Measurements from ENCODE around the gene DIP2C.
"Not testable (repeated sequence)": the region's sequence is repeated elsewhere in the genome, so short reads cannot be mapped to it uniquely, and the experiment has no call there.

DIP2C gene, protein sequence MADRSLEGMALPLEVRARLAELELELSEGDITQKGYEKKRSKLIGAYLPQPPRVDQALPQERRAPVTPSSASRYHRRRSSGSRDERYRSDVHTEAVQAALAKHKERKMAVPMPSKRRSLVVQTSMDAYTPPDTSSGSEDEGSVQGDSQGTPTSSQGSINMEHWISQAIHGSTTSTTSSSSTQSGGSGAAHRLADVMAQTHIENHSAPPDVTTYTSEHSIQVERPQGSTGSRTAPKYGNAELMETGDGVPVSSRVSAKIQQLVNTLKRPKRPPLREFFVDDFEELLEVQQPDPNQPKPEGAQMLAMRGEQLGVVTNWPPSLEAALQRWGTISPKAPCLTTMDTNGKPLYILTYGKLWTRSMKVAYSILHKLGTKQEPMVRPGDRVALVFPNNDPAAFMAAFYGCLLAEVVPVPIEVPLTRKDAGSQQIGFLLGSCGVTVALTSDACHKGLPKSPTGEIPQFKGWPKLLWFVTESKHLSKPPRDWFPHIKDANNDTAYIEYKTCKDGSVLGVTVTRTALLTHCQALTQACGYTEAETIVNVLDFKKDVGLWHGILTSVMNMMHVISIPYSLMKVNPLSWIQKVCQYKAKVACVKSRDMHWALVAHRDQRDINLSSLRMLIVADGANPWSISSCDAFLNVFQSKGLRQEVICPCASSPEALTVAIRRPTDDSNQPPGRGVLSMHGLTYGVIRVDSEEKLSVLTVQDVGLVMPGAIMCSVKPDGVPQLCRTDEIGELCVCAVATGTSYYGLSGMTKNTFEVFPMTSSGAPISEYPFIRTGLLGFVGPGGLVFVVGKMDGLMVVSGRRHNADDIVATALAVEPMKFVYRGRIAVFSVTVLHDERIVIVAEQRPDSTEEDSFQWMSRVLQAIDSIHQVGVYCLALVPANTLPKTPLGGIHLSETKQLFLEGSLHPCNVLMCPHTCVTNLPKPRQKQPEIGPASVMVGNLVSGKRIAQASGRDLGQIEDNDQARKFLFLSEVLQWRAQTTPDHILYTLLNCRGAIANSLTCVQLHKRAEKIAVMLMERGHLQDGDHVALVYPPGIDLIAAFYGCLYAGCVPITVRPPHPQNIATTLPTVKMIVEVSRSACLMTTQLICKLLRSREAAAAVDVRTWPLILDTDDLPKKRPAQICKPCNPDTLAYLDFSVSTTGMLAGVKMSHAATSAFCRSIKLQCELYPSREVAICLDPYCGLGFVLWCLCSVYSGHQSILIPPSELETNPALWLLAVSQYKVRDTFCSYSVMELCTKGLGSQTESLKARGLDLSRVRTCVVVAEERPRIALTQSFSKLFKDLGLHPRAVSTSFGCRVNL (N-terminal part only)

DNA sequence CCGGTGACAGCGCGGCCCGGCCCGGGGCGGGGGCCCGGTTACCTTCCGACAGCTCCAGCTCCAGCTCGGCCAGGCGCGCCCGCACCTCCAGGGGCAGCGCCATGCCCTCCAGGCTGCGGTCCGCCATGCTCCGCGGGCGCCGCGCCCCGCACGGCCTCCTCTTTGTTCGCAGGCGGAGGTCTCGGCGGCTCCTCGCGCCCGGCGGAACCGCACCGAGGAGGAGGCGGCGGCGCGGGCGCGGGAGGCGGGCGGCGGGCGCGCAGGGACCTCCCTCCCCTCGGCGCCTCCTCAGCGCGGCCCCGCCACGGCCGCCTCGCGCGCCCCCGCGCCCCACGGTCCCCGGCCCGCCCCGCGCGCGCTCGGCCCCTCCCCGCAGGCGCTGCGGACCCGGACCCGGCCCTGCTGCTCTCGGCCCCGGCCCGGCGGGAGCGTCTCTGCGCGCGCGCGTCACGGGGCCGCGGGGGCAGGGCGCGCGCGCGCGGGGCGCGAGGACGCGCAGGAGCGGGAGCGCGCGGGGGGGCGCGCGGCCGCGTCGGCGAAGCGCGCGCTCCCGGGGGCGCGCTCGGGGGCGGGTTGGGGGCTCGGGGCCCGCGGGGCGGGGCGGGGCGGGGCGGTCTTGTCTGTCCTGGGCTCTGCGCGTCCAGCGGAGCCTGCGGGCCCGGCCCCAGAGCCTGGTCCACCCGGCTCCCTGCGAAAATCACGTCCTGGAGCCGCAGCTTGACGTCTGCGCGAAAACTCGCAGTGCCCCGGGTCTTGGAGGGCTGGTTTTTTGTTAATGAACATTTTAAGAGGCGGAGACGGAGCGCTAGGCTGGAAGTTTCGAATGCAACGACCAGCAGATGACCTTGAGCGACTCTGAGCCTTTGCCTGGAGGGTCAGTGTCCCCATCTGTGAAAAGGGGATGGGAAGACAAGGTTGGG is at the start of gene DIP2C:
Gene DIP2C, minus strand, starts transcription at position 217 of the 920 bp plus-strand sequence. Its CDS starts 90 bp downstream, at position 127.
- peak; percentile 40 to 50 for DNase-seq

GRCh38 chr10:734481-734880 is 45.0 kb upstream of the DIP2C start:
- no peak for DNase-seq

GRCh38 chr10:733086-733485 is 43.6 kb upstream of the DIP2C start:
- DNase-seq: no peak

DNA sequence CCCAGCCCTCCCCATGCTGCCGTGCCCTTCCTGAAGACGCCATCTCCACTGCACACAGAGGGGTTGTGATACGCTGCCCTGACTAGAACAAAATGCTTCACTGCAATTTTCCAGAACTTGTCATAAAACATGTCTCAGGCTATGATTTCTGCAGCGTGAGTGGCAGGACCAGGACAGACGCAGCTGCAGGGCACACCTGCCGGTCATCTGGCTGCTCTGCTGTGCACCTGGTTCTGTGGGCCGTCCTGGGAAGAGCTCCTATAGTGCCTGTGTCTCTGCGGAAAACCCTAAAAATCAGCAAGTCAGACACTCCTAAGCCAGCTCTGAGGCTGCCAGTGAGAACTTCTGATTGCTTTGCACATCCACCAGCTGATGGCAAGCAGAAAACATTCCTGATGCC is 39.7 kb upstream of the DIP2C start:
- no peak for DNase-seq

DNA sequence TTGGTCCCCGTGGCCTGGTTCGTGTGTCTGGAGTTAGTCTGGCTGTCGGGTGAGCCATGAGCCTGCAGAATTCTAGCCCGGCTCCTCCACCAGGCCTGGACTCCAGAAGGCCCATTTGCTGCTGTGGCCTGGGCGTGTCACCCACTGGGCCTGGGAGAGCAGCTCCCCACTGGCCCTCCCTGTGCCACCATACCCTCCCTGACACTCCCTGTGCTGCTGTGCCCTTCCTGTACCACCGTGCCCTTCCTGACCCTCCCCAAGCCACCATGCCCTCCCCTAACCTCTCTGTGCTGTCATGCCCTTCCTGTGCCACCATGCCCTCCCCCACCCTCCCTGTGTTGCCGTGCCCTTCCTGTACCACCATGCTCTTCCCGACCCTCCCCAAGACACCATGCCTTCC is 39.1 kb upstream of the DIP2C start:
- no peak for DNase-seq

- no peak for DNase-seq
Measured at GRCh38 chr10:727162-727790, 37.8 kb upstream of the DIP2C start.

DNA sequence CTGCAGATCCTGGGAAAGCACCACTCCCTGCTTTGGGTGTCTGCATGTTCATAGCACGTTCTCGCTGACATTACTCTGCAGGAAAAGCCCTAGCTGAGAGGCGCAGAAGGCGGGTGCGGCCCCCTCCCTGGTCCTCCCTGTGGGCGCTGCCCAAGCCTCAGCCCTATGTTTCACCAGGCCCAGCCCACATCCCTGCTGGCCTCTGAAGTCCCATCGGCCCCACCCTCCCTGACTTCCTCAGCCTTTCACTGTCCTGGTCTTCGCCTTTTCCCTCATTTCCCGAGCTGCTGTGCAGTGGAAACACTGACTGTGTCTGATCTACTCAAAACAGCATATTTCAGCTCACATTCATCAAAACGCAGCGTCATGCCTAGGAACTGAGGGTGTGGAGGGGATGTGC is 36.3 kb upstream of the DIP2C start:
- DNase-seq: no peak

- DNase-seq: no peak
Measured at GRCh38 chr10:725302-725701, 35.8 kb upstream of the DIP2C start.

DNA sequence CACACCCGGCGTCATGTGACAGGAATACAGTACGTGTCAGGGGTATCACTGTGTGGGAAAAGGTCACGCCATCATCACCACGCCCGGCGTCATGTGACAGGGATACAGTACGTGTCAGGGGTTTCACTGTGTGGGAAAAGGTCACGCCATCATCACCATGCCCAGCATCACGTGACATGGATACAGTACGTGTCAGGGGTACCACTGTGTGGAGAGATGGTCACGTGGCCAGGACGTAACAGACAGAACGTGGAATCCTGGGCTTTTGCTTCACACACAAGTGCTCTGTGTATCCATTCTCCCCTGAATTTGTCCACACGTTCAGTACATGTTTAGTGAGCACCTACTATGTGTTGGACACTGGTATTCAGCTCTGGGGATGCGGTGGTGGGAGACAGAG is 34.5 kb upstream of the DIP2C start:
- no peak for DNase-seq

- no peak for DNase-seq
Measured at GRCh38 chr10:722281-723060, 33.0 kb upstream of the DIP2C start.

DNA sequence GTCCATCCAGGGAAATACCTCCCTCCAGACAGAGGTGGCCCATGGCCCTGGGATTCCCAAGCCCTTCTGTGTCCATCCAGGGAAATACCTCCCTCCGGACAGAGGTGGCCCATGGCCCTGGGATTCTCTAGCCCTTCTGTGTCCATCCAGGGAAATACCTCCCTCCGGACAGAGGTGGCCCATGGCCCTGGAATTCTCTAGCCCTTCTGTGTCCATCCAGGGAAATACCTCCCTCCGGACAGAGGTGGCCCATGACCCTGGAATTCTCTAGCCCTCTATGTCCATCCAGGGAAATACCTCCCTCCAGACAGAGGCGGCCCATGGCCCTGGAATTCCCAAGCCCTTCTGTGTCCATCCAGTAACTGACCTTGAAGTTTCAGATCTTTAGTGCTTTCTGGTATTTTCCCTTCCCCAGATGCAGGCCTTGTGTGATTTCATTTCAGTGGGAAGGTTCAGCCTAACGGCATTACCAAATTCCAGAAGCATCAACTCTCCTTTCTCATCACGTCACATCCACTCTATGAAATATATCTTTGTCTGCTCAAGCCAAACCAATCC is 28.8 kb upstream of the DIP2C start:
- no peak for DNase-seq

DNA sequence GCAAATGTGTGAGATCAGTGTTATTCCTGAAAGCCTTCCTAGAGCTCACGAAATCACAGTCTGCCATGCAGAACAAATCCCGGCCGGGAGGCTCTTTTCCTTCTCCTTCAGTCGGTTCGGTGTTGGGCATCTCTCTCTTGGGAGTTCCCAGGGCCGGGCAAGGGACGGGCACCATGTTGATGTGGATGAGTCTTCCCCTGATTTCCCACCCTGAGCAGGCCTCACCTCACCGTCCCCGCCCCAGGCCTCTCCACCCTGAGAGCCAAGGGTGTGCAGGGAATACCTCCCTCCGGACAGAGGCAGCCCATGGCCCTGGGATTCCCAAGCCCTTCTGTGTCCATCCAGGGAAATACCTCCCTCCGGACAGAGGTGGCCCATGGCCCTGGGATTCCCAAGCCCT is 28.0 kb upstream of the DIP2C start:
- no peak for DNase-seq

DNA sequence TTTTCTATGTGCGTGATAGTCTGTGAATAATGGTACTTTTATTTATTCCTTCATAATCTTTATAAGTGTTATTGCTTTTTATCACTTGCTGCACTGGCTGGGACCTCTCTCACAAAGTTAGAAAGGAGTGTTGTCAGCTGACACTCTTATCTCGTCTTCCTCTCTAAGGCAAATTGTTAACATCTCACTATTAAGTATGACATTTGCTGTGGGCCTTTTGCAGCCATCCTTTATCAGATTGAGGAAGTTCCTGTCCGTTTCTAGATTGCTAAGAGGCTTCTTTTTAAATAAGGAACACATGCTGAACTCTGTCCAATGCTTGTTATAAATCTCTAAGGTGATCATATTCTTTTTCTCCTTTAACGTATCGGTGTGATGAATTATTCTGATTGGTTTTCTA is 27.4 kb upstream of the DIP2C start:
- no peak for DNase-seq

DNA sequence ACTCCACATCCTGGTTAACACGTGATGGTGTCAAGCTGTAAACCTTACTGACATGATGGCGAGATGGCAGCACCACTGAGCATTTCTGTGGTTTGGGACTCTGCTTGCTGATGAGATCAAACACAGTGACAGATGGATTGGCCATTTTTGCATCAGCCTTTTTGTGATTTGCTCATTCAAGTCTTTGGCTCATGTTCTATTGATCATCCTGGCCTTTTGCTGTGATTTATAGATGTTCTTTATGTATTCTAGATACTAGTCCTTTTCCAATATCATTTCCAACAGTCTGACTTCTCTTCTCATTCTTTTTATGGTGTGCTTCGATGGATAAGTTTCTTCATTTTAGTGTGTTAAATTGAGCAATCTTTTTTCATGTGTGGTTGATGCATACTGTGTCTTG is 24.7 kb upstream of the DIP2C start:
- DNase-seq: no peak

- no peak for DNase-seq
Measured at GRCh38 chr10:712575-712974, 23.1 kb upstream of the DIP2C start.

DNA sequence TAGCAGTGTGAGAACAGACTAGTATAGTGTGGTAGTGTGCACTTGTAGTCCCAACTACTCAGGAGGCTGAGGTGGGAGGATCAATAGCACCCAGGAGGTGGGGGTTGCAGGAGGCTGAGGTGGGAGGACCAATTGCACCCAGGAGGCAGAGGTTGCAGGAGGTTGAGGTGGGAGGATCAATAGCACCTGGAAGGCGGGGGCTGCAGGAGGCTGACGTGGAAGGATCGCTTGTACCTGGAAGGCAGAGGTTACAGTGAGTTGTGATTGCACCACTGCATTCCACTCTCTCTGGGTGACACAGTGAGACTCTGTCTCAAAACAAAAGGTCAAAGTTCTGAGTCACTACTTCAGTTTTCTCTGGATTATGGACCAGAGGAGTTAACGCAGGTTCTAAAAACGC is 22.6 kb upstream of the DIP2C start:
- DNase-seq: no peak

- DNase-seq: no peak
Measured at GRCh38 chr10:707861-708260, 18.4 kb upstream of the DIP2C start.

GRCh38 chr10:707456-707855 is 18.0 kb upstream of the DIP2C start:
- no peak for DNase-seq

GRCh38 chr10:703118-703517 is 13.7 kb upstream of the DIP2C start:
- no peak for DNase-seq

- not testable (repeated sequence) for DNase-seq
Measured at GRCh38 chr10:700183-700582, 10.7 kb upstream of the DIP2C start.
